Renal cortex interstitium (tissue), 15 donors: Measurements from ENCODE around the gene CD46. TPM values are rescaled to one million over a fixed set of nuclear protein-coding genes. Genes with fewer than 3 reads are reported as not detected.
A peak's percentile ranks its signal among the peaks of the same experiment; 100 is the strongest.
"Not testable (repeated sequence)": the region's sequence is repeated elsewhere in the genome, so short reads cannot be mapped to it uniquely, and the experiment has no call there.

Source experiments
- DNase-seq, 11 donors: peaks; one replicate each; pipeline ENCODE4 v3.0.0-alpha.2; 2013; ENCODE audit warnings: low read depth in 9 of 11, low spot score in 4 of 11; ENCODE audit errors: extremely low read depth in 1 of 11
- long read RNA-seq, 16 experiments: transcript quantifications; one replicate each; lab custom pipeline, GENCODE V29; 2026
- polyA plus RNA-seq, 3 donors: library from polyadenylated mRNA; unstranded; fragments of 120-200 nt; gene quantifications; one replicate each; pipeline ENCODE4 v1.2.1, GENCODE V29; 2013; ENCODE audit not compliant: insufficient read length in 3 of 3

Gene CD46
- 100 to 1,000 TPM; 268 to 350 (median 341) TPM for polyA plus RNA-seq
- long read RNA-seq, donor 1, transcript CD46-204 (11 exons, 3,188 nt), result minor isoform, 9 of 61 reads
- long read RNA-seq, donor 1, transcript CD46-203 (12 exons, 3,233 nt), result major isoform, 12 of 61 reads
- long read RNA-seq, donor 1, transcript CD46-207 (12 exons, 3,281 nt), result minor isoform, 9 of 61 reads
- long read RNA-seq, donor 1, partial matches to known transcripts, result 25 of 61 reads
- long read RNA-seq, donor 1, other reads (novel, unspliced or antisense), result 0 of 61 reads
- long read RNA-seq, donor 2, transcript CD46-208 (13 exons, 3,326 nt), result minor isoform, 8 of 40 reads
- long read RNA-seq, donor 2, transcript CD46-203 (12 exons, 3,233 nt), result major isoform, 10 of 40 reads
- long read RNA-seq, donor 2, partial matches to known transcripts, result 15 of 40 reads
- long read RNA-seq, donor 2, other reads (novel, unspliced or antisense), result 0 of 40 reads
- long read RNA-seq, donor 3, transcript CD46-204 (11 exons, 3,188 nt), result minor isoform, 8 of 179 reads
- long read RNA-seq, donor 3, transcript CD46-208 (13 exons, 3,326 nt), result minor isoform, 15 of 179 reads
- long read RNA-seq, donor 3, transcript CD46-203 (12 exons, 3,233 nt), result major isoform, 35 of 179 reads
- long read RNA-seq, donor 3, partial matches to known transcripts, result 115 of 179 reads
- long read RNA-seq, donor 3, other reads (novel, unspliced or antisense), result 0 of 179 reads
- long read RNA-seq, donor 4, transcript CD46-203 (12 exons, 3,233 nt), result major isoform, 28 of 171 reads
- long read RNA-seq, donor 4, partial matches to known transcripts, result 132 of 171 reads
- long read RNA-seq, donor 4, other reads (novel, unspliced or antisense), result 0 of 171 reads
- long read RNA-seq, donor 5, result 0 reads
- long read RNA-seq, donor 6, transcript CD46-203 (12 exons, 3,233 nt), result major isoform, 19 of 74 reads
- long read RNA-seq, donor 6, transcript CD46-208 (13 exons, 3,326 nt), result minor isoform, 5 of 74 reads
- long read RNA-seq, donor 6, partial matches to known transcripts, result 42 of 74 reads
- long read RNA-seq, donor 6, other reads (novel, unspliced or antisense), result 0 of 74 reads
- long read RNA-seq, donor 7, transcript CD46-208 (13 exons, 3,326 nt), result minor isoform, 7 of 70 reads
- long read RNA-seq, donor 7, transcript CD46-203 (12 exons, 3,233 nt), result major isoform, 27 of 70 reads
- long read RNA-seq, donor 7, transcript CD46-204 (11 exons, 3,188 nt), result minor isoform, 7 of 70 reads
- long read RNA-seq, donor 7, partial matches to known transcripts, result 25 of 70 reads
- long read RNA-seq, donor 7, other reads (novel, unspliced or antisense), result 0 of 70 reads
- long read RNA-seq, donor 8, transcript CD46-208 (13 exons, 3,326 nt), result minor isoform, 9 of 156 reads
- long read RNA-seq, donor 8, transcript CD46-204 (11 exons, 3,188 nt), result major isoform, 28 of 156 reads
- long read RNA-seq, donor 8, transcript CD46-207 (12 exons, 3,281 nt), result minor isoform, 13 of 156 reads
- long read RNA-seq, donor 8, transcript CD46-203 (12 exons, 3,233 nt), result minor isoform, 27 of 156 reads
- long read RNA-seq, donor 8, partial matches to known transcripts, result 74 of 156 reads
- long read RNA-seq, donor 8, other reads (novel, unspliced or antisense), result 0 of 156 reads
- long read RNA-seq, donor 9, transcript CD46-208 (13 exons, 3,326 nt), result minor isoform, 5 of 116 reads
- long read RNA-seq, donor 9, transcript CD46-203 (12 exons, 3,233 nt), result minor isoform, 8 of 116 reads
- long read RNA-seq, donor 9, transcript CD46-207 (12 exons, 3,281 nt), result minor isoform, 5 of 116 reads
- long read RNA-seq, donor 9, transcript CD46-204 (11 exons, 3,188 nt), result major isoform, 23 of 116 reads
- long read RNA-seq, donor 9, partial matches to known transcripts, result 66 of 116 reads
- long read RNA-seq, donor 9, other reads (novel, unspliced or antisense), result 5 of 116 reads
- long read RNA-seq, donor 10, transcript CD46-203 (12 exons, 3,233 nt), result major isoform, 29 of 74 reads
- long read RNA-seq, donor 10, transcript CD46-204 (11 exons, 3,188 nt), result minor isoform, 6 of 74 reads
- long read RNA-seq, donor 10, transcript CD46-208 (13 exons, 3,326 nt), result minor isoform, 8 of 74 reads
- long read RNA-seq, donor 10, partial matches to known transcripts, result 26 of 74 reads
- long read RNA-seq, donor 10, other reads (novel, unspliced or antisense), result 0 of 74 reads
- long read RNA-seq, donor 11, transcript CD46-203 (12 exons, 3,233 nt), result major isoform, 16 of 95 reads
- long read RNA-seq, donor 11, partial matches to known transcripts, result 72 of 95 reads
- long read RNA-seq, donor 11, other reads (novel, unspliced or antisense), result 0 of 95 reads
- long read RNA-seq, donor 12, transcript CD46-203 (12 exons, 3,233 nt), result major isoform, 9 of 31 reads
- long read RNA-seq, donor 12, partial matches to known transcripts, result 12 of 31 reads
- long read RNA-seq, donor 12, other reads (novel, unspliced or antisense), result 0 of 31 reads
- long read RNA-seq, donor 13, transcript CD46-203 (12 exons, 3,233 nt), result major isoform, 27 of 227 reads
- long read RNA-seq, donor 13, transcript CD46-208 (13 exons, 3,326 nt), result minor isoform, 12 of 227 reads
- long read RNA-seq, donor 13, transcript CD46-204 (11 exons, 3,188 nt), result minor isoform, 7 of 227 reads
- long read RNA-seq, donor 13, partial matches to known transcripts, result 177 of 227 reads
- long read RNA-seq, donor 13, other reads (novel, unspliced or antisense), result 0 of 227 reads
- long read RNA-seq, donor 14, transcript CD46-207 (12 exons, 3,281 nt), result minor isoform, 8 of 49 reads
- long read RNA-seq, donor 14, transcript CD46-203 (12 exons, 3,233 nt), result minor isoform, 11 of 49 reads
- long read RNA-seq, donor 14, transcript CD46-204 (11 exons, 3,188 nt), result major isoform, 19 of 49 reads
- long read RNA-seq, donor 14, partial matches to known transcripts, result 10 of 49 reads
- long read RNA-seq, donor 14, other reads (novel, unspliced or antisense), result 0 of 49 reads
- long read RNA-seq, donor 15, transcript CD46-203 (12 exons, 3,233 nt), result major isoform, 11 of 30 reads
- long read RNA-seq, donor 15, partial matches to known transcripts, result 10 of 30 reads
- long read RNA-seq, donor 15, other reads (novel, unspliced or antisense), result 0 of 30 reads
- long read RNA-seq, donor 16, transcript CD46-208 (13 exons, 3,326 nt), result minor isoform, 14 of 229 reads
- long read RNA-seq, donor 16, transcript CD46-211 (2 exons, 567 nt), result minor isoform, 6 of 229 reads
- long read RNA-seq, donor 16, transcript CD46-203 (12 exons, 3,233 nt), result major isoform, 70 of 229 reads
- long read RNA-seq, donor 16, transcript CD46-204 (11 exons, 3,188 nt), result minor isoform, 10 of 229 reads
- long read RNA-seq, donor 16, partial matches to known transcripts, result 118 of 229 reads
- long read RNA-seq, donor 16, other reads (novel, unspliced or antisense), result 5 of 229 reads

- peak; percentile 89 to 95 (median 91) for DNase-seq
Observed at GRCh38 chr1:207751790-207752455, at the start of gene CD46. Gene CD46 (plus strand): TSS chr1:207752054. CDS start chr1:207752213, 159 bp downstream.

- no peak for DNase-seq
Observed at GRCh38 chr1:207702317-207702716, 49.5 kb upstream of the CD46 start.

GRCh38 chr1:207703712-207704111, 48.1 kb upstream of the CD46 start:
- DNase-seq, result no peak

GRCh38 chr1:207708004-207708403, 43.9 kb upstream of the CD46 start:
- not testable (repeated sequence) for DNase-seq

GRCh38 chr1:207711285-207711684, 40.6 kb upstream of the CD46 start:
- no peak for DNase-seq

GRCh38 chr1:207712701-207713100, 39.2 kb upstream of the CD46 start:
- DNase-seq, result not testable (repeated sequence)

DNA sequence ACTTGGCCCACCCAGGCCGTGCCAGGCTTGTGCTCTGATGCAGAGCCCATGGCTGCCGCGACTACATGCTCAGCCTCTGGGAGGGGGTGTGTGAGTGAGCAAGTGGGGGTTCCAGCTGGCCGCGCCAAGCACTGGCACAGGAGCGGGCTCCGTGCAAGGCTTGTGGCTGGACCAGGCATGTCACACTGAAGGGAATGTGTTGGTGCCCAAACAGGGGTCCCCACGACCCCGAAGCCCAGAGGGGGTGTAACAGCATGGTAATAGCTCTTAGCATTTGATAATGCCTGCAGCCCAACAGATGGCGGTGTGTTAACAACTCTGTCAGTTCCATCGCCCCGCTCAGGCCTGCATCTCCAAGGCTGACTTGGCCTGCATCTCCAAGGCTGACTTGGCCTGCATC, 38.3 kb upstream of the CD46 start:
- DNase-seq, result no peak

GRCh38 chr1:207719234-207719633, 32.6 kb upstream of the CD46 start:
- no peak for DNase-seq

DNA sequence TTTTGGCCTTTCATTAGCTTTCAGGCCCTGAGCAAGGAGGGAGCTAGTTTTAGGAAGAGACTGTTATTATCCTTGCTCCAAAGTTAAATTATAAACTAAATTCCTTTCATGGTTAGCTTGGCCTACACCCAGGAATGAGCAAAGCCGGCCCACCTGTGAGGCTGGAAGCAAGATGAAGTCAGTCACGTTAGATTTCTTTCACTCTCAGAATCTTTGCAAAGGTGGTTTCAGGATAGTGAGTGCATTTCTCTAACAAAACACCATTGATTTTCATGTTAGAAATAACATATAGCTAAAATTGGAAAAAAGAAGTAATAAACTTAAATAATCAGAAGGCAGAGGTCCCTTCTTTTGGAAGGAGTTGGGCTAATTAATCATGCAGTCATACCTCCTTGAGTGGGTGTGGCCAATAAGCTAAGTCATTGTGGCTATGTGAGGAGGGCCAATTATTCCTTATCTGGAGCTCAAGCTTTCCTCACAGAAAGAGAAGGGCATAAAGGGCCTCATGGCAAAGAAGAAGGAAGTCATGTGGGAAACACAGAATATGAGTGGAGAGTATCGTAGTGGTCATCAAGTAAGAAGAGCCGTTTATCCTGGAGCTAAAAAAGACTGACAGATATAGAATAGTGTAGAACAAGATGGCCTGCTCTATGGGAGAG, 23.5 kb upstream of the CD46 start:
- not testable (repeated sequence) for DNase-seq

- DNase-seq, result peak in 2 of 11 donors; percentile 12 to 20
Observed at GRCh38 chr1:207737503-207738157, 14.2 kb upstream of the CD46 start.

DNA sequence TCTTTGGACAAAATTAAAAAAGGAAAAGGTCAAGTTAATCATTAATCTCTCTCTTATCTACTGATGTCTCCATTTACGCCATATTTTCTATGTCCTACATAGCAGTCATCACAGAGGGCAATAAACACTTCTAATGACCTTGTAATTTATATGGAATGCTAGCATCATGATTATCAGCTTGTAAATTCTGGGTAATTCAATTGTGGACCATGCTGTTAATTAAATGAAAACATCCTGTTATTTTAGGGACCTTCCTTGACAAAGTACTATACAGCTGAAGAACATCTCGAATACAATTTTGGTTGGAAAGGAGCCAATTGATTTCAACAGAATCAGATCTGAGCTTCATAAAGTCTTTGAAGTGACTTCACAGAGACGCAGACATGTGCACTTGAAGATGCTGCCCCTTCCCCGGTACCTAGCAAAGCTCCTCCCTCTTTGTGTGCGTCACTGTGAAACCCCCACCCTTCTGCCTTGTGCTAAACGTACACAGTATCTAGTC, 13.6 kb upstream of the CD46 start:
- peak in 5 of 11 donors; percentile 20 to 37 (median 32) for DNase-seq

GRCh38 chr1:207740207-207740606, 11.6 kb upstream of the CD46 start:
- DNase-seq, result no peak

GRCh38 chr1:207742850-207743555, 8.9 kb upstream of the CD46 start:
- DNase-seq, result no peak
